ENCODE data around the gene ARSA. TPM values are rescaled to one million over a fixed set of nuclear protein-coding genes. Genes with fewer than 3 reads are reported as not detected.
A peak's percentile ranks its signal among the peaks of the same experiment; 100 is the strongest.
"Not testable (repeated sequence)": the region's sequence is repeated elsewhere in the genome, so short reads cannot be mapped to it uniquely, and the experiment has no call there.

The ARSA gene
- total RNA-seq, 4 donors from 2014 or later, result 37.0 to 51.3 (median 42.2) TPM

- WGBS, result 95% methylated on average over 12 of the region's 12 CpGs
- H3K4me3 ChIP-seq, result no peak overlapping the region
- peaks cover 8% of the 10 kb centered on the region for H3K27me3 ChIP-seq
Measured at GRCh38 chr22:50665212-50665611, 37.3 kb upstream of the ARSA start.

DNA sequence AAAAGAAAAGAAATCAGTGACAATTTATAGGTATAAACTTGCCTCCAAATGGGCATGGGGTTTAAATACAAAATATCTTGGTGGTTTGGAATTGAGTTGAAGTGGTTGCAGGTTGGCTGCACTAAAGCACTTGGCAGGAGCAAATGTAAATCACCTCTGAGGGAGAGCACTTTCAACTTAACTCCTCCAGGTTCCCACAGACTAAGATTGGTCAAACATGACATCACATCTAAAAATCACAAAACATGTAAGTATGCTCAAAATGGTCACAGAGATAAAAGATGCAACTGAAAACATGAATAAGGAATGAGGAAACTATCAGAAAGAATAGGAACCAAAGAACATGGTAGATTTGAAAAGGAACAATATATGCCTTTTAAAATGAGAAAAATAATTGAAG is 32.4 kb upstream of the ARSA start:
- Histone ChIP-seq H3K4me3 (no peak overlapping the region), H3K27ac (no peak overlapping the region), H3K36me3 (no peaks in the 10 kb centered on the region), H3K9me3 (no peaks in the 10 kb centered on the region), H3K4me1 (no peaks in the 10 kb centered on the region), H3K27me3 (peaks cover 36% of the 10 kb centered on the region)
- no peak for DNase-seq (ENCODE audit: low spot score in 2 of 2)
- TF ChIP-seq, protein P1, sequence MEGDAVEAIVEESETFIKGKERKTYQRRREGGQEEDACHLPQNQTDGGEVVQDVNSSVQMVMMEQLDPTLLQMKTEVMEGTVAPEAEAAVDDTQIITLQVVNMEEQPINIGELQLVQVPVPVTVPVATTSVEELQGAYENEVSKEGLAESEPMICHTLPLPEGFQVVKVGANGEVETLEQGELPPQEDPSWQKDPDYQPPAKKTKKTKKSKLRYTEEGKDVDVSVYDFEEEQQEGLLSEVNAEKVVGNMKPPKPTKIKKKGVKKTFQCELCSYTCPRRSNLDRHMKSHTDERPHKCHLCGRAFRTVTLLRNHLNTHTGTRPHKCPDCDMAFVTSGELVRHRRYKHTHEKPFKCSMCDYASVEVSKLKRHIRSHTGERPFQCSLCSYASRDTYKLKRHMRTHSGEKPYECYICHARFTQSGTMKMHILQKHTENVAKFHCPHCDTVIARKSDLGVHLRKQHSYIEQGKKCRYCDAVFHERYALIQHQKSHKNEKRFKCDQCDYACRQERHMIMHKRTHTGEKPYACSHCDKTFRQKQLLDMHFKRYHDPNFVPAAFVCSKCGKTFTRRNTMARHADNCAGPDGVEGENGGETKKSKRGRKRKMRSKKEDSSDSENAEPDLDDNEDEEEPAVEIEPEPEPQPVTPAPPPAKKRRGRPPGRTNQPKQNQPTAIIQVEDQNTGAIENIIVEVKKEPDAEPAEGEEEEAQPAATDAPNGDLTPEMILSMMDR (IDR thresholded peaks at IDR 0.05), result no peak
- no peak for TF ChIP-seq EP300 (IDR thresholded peaks at IDR 0.05)
- no peak for TF ChIP-seq POLR2AphosphoS5 (IDR thresholded peaks at IDR 0.05)
- TF ChIP-seq POLR2A (IDR thresholded peaks at IDR 0.05), result no peak

More at GRCh38 chr22:50665212-50665611, 37.3 kb upstream of the ARSA start:
- no peaks in the 10 kb centered on the region for H3K36me3 ChIP-seq
- no peaks in the 10 kb centered on the region for H3K4me1 ChIP-seq
- TF ChIP-seq, protein P1 (IDR thresholded peaks at IDR 0.05), result no peak
- TF ChIP-seq POLR2A (IDR thresholded peaks at IDR 0.05), result no peak
- no peak for TF ChIP-seq EP300 (IDR thresholded peaks at IDR 0.05)
- TF ChIP-seq POLR2AphosphoS5 (IDR thresholded peaks at IDR 0.05), result no peak
- H3K27ac ChIP-seq, result no peak overlapping the region
- DNase-seq (ENCODE audit: low spot score in 2 of 2), result no peak
- H3K9me3 ChIP-seq, result no peaks in the 10 kb centered on the region

DNA sequence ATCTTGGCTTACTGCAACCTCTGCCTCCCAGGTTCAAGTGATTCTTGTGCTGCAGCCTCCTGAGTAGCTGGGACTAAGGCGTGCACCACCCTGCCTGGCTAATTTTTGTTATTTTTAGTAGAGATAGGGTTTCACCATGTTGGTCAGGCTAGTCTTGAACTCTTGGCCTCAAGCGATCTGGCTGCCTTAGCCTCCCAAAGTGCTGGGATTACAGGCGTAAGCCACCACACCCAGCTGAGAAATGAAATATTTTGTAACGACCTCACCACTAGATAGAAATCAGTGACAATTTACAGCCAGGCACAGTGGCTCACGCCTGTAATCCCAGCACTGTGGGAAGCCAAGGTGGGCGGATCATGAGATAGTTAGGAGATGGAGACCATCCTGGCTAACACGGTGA is 31.8 kb upstream of the ARSA start:
- peaks cover 38% of the 10 kb centered on the region for H3K27me3 ChIP-seq
- not testable (repeated sequence) for H3K9me3 ChIP-seq; H3K36me3 ChIP-seq; DNase-seq (ENCODE audit: low spot score in 2 of 2); H3K27ac ChIP-seq; H3K4me3 ChIP-seq; H3K4me1 ChIP-seq
- WGBS, result 88% methylated on average over 7 of the region's 7 CpGs

DNA sequence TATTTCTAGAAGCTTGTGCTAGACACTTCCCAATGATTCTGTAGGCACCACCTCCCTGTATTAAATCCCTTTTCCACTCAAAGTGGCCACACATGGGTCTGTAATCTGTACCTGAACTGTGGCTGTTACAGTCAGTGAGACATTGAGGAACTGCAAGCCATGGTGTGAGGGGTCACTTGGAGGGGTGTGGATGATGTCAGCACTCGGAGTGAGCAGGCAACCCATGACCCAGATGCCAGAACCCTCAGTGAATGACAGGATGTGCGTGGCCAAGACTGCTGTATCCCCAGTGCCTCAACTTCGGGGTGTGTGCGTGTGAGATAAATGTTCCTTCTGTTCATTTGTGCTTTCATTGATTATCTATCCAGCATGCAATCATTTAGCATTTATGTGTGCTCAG is 30.0 kb upstream of the ARSA start:
- H3K9me3 ChIP-seq, result no peaks in the 10 kb centered on the region
- H3K36me3 ChIP-seq, result no peaks in the 10 kb centered on the region
- no peak overlapping the region for H3K4me3 ChIP-seq
- 74% methylated on average over 4 of the region's 4 CpGs for WGBS
- DNase-seq (ENCODE audit: low spot score in 2 of 2), result no peak
- peaks cover 38% of the 10 kb centered on the region for H3K27me3 ChIP-seq
- TF ChIP-seq, protein P1 (IDR thresholded peaks at IDR 0.05), result no peak
- TF ChIP-seq POLR2A (IDR thresholded peaks at IDR 0.05), result no peak
- TF ChIP-seq EP300 (IDR thresholded peaks at IDR 0.05), result no peak
- TF ChIP-seq POLR2AphosphoS5 (IDR thresholded peaks at IDR 0.05), result no peak
- H3K4me1 ChIP-seq, result no peaks in the 10 kb centered on the region
- no peak overlapping the region for H3K27ac ChIP-seq

DNA sequence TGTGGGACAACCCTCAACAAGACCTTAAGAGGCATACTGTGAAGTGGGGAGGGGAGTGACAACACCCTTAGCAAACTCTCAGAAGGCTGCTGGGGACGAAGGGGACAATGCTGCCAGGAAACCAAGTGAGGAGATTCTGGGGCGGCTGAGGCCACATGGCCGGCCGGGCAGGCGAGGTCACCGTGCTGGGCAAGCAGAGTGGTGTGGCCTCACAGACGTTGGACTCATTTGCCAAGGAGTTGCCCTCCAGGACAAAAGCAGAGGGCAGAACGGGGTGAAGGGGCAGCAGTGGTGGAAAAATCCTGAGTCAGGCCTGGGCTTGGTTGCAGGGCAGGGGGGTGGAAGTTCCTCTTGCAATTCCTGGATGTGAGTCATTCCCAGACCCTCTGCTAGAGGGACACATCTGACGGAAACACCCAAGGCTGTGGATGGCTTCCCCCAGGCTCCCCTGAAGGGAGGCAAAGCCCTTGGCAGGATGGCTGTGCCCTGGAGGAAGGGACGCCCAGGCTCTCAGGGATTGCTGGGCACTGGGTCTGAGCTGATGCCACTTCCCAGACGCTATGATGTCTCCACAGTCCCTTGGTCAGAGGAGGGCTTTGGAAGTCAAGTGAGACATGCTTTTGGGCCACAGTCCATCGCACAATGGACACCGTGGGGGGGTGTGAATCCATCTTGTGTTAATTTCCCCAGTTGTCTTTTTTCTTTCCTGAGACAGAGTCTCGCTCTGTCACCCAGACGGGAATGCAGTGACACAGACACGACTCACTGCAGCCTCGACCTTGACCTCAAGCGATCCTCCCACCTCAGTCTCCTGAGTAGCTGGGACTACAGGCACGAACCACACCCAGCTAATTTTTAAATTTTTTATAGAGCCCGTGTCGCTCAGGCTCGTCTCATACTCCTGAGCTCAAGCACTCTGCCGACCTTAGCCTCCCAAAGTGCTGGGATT is 28.4 kb upstream of the ARSA start:
- peak in 1 of 3 donors; percentile 17 for TF ChIP-seq POLR2AphosphoS5 (IDR thresholded peaks at IDR 0.05)
- TF ChIP-seq, protein P1 (IDR thresholded peaks at IDR 0.05), result no peak
- Histone ChIP-seq H3K9me3 (no peaks in the 10 kb centered on the region), H3K4me1 (no peaks in the 10 kb centered on the region), H3K4me3 (no peak overlapping the region), H3K27ac (peak overlapping the region; percentile 37), H3K27me3 (peaks cover 35% of the 10 kb centered on the region), H3K36me3 (no peaks in the 10 kb centered on the region)
- 62% methylated on average over 23 of the region's 23 CpGs for WGBS
- no peak for DNase-seq (ENCODE audit: low spot score in 2 of 2)

- not testable (repeated sequence) for H3K36me3 ChIP-seq, H3K27ac ChIP-seq, H3K4me1 ChIP-seq, H3K4me3 ChIP-seq, H3K9me3 ChIP-seq
- DNase-seq (ENCODE audit: low spot score in 2 of 2), result peak in 1 of 2 donors; percentile 40
- 87% methylated on average over 6 of the region's 6 CpGs for WGBS
- peaks cover 30% of the 10 kb centered on the region for H3K27me3 ChIP-seq
Measured at GRCh38 chr22:50654664-50655063, 26.7 kb upstream of the ARSA start.
